Adrenal gland (tissue), 5 donors: ENCODE measurements around the gene PDLIM5.

Experiments
- CTCF ChIP-seq, 6 experiments: fragments of 450-650 bp in 4 of 6; fragments of 200-600 bp in 2 of 6; sonication (generic) in 1 of 6; IDR thresholded peaks; 1 replicate in 5 of 6; 2 replicates in 1 of 6; pipeline versions ENCODE4 v1.5.1 to v1.8.0; 2016 to 2021; ENCODE audit warnings: antibody characterized with exemption in 6 of 6, mild to moderate bottlenecking in 2 of 6, moderate library complexity in 1 of 6
- POLR2A ChIP-seq, 2 donors: fragments of 450-650 bp; IDR thresholded peaks; one replicate each; pipeline ENCODE4 v1.6.1; 2017; ENCODE audit warnings: antibody characterized with exemption in 2 of 2, mild to moderate bottlenecking in 2 of 2, moderate library complexity in 1 of 2
- donor health status: DM: no; HTN: no; CAD: no.

- TF ChIP-seq CTCF (IDR thresholded peaks at IDR 0.05) (no peak), POLR2A (IDR thresholded peaks at IDR 0.05) (no peak)
Observed at GRCh38 chr4:94686086-94686485, 234.3 kb downstream of the PDLIM5 start.
